Neutrophil (primary cell): ENCODE measurements around the gene ATP2A3.
A peak's percentile ranks its signal among the peaks of the same experiment; 100 is the strongest.

Experiments
- H3K27ac ChIP-seq: fragments of 200-600 bp; sonication (generic); 2 replicates; pipeline ENCODE4 v1.5.1; 2016; ENCODE audit warnings: mild to moderate bottlenecking, moderate library complexity
- H3K27me3 ChIP-seq: fragments of 200-600 bp; sonication (generic); 2 replicates; pipeline ENCODE4 v1.6.0; 2016; ENCODE audit warnings: mild to moderate bottlenecking
- H3K36me3 ChIP-seq: fragments of 200-600 bp; sonication (generic); 2 replicates; pipeline ENCODE4 v1.5.1; 2017
- H3K4me1 ChIP-seq, 2 experiments: fragments of 200-600 bp in 1 of 2; sonication (generic) in 1 of 2; 1 replicate in 1 of 2; 2 replicates in 1 of 2; pipeline versions ENCODE4 v1.5.1 to v1.6.1; 2013 to 2016; ENCODE audit warnings: low read depth in 1 of 2, low read length in 1 of 2, mild to moderate bottlenecking in 1 of 2, moderate library complexity in 1 of 2; ENCODE audit not compliant: control insufficient read depth in 1 of 2, insufficient read depth in 1 of 2
- H3K4me3 ChIP-seq, 2 experiments: fragments of 200-600 bp in 1 of 2; sonication (generic) in 1 of 2; 1 replicate in 1 of 2; 2 replicates in 1 of 2; pipeline ENCODE4 v1.5.1; 2013 to 2016; ENCODE audit warnings: low read depth in 1 of 2, low read length in 1 of 2, mild to moderate bottlenecking in 1 of 2, moderate library complexity in 1 of 2
- H3K9me3 ChIP-seq: fragments of 200-600 bp; sonication (generic); 2 replicates; pipeline ENCODE4 v1.5.1; 2016
- TF ChIP-seq, protein P1 (sequence below): fragments of 200-600 bp; sonication (generic); IDR thresholded peaks from 2 replicates; pipeline ENCODE4 v1.5.1; 2016; ENCODE audit warnings: antibody characterized with exemption

The ATP2A3 gene

DNA sequence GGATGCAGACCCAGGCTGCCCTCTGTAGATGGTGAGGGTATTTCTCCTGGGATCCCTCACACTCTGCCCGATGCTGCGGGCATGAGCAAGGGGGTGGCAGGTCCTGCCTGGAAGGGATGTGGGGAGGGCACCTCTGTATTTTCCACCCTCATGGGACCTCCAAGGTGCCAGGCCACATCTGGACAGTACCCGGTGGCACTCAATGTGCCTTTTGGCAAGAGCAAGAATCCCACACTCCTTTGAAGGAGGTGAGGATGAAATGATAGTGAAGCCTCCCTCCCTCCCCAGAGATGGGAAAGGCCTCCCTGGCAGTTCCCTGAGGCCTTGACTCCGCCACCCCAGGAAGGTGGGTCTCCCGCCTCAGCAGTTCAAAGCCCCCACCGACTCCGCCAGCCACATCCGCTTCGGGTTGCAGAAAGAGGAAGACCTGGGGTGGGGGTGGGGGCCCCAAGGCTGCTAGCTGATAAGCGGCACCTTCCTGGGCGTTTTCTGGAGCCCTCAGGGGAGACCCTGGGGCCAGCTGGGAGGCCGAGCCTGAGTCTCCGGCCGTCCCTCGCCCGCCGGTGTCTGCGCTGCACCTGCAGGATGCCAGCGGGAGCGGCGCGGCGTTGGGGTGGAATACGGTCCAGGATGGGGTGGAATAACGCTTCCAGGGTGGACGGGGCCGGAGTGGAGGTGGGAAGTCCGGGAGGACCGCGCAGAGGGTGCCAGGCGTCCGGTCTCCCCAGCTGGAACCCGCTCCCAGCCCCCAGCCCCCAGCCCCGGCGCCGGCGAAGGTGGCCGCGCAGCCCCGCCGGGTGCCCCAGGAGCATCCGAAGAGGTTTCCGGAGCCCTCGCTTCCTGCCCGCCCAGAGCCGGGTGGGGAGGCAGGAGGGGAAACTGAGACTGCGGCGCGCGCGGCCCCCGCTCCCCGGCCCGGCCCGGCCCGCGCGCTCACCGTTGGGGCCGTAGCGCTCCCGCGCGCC is 718 bp downstream of the ATP2A3 start:
- H3K9me3 ChIP-seq = no peaks in the 10 kb centered on the region
- peak overlapping the region; percentile 97 for H3K27ac ChIP-seq
- TF ChIP-seq, protein P1, sequence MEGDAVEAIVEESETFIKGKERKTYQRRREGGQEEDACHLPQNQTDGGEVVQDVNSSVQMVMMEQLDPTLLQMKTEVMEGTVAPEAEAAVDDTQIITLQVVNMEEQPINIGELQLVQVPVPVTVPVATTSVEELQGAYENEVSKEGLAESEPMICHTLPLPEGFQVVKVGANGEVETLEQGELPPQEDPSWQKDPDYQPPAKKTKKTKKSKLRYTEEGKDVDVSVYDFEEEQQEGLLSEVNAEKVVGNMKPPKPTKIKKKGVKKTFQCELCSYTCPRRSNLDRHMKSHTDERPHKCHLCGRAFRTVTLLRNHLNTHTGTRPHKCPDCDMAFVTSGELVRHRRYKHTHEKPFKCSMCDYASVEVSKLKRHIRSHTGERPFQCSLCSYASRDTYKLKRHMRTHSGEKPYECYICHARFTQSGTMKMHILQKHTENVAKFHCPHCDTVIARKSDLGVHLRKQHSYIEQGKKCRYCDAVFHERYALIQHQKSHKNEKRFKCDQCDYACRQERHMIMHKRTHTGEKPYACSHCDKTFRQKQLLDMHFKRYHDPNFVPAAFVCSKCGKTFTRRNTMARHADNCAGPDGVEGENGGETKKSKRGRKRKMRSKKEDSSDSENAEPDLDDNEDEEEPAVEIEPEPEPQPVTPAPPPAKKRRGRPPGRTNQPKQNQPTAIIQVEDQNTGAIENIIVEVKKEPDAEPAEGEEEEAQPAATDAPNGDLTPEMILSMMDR = no peak
- peak overlapping the region; percentile 91 to 94 for H3K4me3 ChIP-seq
- H3K4me1 ChIP-seq = peaks cover 57 to 58% of the 10 kb centered on the region in 2 experiments
- peaks cover 4% of the 10 kb centered on the region for H3K36me3 ChIP-seq
- H3K27me3 ChIP-seq = no peaks in the 10 kb centered on the region

DNA sequence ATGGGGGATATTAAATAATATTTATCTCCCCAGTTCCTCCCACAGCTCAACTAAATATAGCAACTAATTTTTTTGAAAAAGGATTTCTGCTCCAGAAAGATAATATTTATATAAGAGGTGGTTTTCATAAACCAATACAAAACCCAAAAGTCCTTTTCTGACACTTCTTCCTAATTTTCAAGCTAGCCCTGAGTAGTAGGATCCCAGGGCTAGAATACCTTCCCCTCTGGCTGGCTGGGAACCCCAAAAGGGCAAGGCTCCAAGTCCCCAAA is 1.3 kb downstream of the ATP2A3 start:
- peak overlapping the region; percentile 97 for H3K27ac ChIP-seq
- TF ChIP-seq, protein P1 = no peak
- no peaks in the 10 kb centered on the region for H3K27me3 ChIP-seq
- peaks cover 8% of the 10 kb centered on the region for H3K36me3 ChIP-seq
- H3K4me1 ChIP-seq = peaks cover 63 to 64% of the 10 kb centered on the region in 2 experiments
- H3K4me3 ChIP-seq = peak overlapping the region; percentile 91 to 94
- no peaks in the 10 kb centered on the region for H3K9me3 ChIP-seq

DNA sequence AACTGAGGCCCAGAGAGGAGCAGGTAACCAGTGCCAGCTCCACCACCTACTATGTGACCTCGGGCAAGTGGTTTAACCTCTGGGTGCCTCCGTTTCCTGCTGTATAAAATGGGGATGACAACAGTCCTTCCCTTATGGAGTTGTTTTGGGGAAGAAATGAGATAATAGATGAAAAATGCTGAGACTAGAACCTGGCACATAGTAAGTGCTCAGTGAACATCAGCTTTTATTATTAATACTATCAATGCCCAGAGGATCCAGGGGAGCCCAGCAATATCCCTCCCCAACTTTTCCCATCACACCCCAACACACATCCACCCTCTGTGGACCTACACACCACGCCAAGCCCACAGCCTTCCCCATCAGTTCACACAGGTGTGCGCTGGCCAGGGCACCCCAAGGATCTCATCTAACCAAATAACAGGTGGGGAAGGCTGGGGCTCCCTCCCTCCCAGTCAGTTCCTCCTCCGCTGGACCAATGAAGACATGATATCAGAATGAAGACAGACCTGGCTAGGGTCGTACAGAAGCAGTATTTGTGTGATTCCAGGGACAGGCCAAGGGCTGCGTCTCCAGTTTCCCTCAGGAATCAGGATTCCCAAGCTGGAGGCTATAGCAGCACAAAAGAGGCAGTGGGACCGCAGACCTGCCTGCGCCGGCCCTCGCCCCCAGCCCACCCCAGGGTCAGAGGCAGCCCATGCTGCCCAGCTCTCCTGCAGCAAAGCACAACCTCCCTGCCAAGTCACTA is 1.8 kb downstream of the ATP2A3 start:
- no peaks in the 10 kb centered on the region for H3K9me3 ChIP-seq
- peak overlapping the region; percentile 91 to 94 for H3K4me3 ChIP-seq
- peak overlapping the region; percentile 97 for H3K27ac ChIP-seq
- no peaks in the 10 kb centered on the region for H3K27me3 ChIP-seq
- TF ChIP-seq, protein P1 = no peak
- peaks cover 64 to 66% of the 10 kb centered on the region in 2 experiments for H3K4me1 ChIP-seq
- peaks cover 13% of the 10 kb centered on the region for H3K36me3 ChIP-seq

DNA sequence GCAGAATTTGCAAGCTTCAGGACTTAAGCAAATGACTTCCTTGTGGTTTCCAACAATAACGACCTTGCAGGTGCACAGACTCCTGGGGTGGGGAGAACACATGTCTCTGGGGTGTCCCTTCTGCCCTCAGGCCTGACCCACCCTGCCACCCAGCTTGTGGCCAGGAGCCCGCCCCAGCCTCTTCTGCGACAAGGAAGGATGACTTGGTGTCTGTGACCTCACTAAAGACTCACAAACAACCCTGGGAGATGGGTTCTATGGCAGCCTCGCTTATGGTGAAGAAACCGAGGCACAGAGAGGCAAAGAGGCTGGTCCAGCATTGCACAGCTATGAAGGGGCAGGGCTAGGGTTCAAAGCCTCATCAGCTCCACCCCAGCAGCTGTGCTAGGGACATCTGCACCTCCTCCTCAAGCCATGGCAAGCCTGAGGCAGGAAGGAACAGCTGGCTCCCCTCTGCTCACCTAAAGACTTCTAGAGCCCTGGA is 2.6 kb downstream of the ATP2A3 start:
- Histone ChIP-seq H3K27ac (peak overlapping the region; percentile 97), H3K9me3 (no peaks in the 10 kb centered on the region), H3K27me3 (no peaks in the 10 kb centered on the region), H3K4me3 (peak overlapping the region; percentile 91 to 94), H3K4me1 (peaks cover 64 to 66% of the 10 kb centered on the region in 2 experiments), H3K36me3 (peaks cover 21% of the 10 kb centered on the region)
- TF ChIP-seq, protein P1 = no peak

DNA sequence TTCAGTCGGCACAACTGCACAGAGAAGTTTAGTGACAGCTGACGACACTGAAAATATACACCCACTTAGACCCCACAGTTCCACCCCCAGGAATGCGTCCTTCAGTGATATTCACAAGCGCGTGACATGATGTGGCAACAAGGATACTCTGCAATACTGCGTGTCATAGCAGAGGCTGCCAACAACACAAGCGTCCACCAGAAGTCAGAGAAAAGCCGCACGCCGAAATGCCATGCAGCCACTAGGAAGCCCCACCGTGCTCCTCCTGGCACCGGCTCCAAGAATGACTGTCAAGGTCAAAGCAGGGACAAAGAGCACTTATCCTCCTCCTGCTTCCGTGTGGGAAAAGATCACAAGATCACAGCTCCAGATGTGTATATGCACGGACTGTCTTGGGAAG is 3.5 kb downstream of the ATP2A3 start:
- TF ChIP-seq, protein P1 = no peak
- H3K36me3 ChIP-seq = peaks cover 28% of the 10 kb centered on the region
- no peaks in the 10 kb centered on the region for H3K9me3 ChIP-seq
- no peaks in the 10 kb centered on the region for H3K27me3 ChIP-seq
- peaks cover 63 to 66% of the 10 kb centered on the region in 2 experiments for H3K4me1 ChIP-seq
- H3K4me3 ChIP-seq = peak overlapping the region; percentile 91 to 94
- peak overlapping the region; percentile 97 for H3K27ac ChIP-seq
